ENCODE results near the gene GGTLC1. TPM values are rescaled to one million over a fixed set of nuclear protein-coding genes. Genes with fewer than 3 reads are reported as not detected.

GGTLC1 gene
- total RNA-seq, 4 donors from 2014 or later = not detected

DNA sequence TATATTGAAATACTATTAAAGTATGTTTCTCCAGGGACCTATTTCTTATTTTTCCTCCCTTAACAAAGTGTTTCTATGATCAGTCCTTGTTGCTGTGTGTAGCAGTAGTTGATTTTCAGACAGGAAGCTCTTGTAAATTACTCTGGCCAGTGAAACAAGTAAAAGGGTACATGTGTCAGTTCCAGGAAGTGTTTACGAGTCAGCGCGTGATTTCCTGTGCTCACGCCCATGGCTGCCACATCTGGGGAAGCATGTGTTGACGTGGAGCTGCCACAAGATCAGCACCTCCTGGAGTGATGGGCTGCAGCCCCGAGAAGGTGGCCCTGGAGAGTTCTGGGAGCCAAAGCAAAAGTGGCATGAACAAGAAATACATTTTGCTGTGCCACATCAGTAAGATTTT is 38.6 kb upstream of the GGTLC1 start:
- WGBS, 2 donors (ENCODE audit: low coverage in 1 of 2) = 17 to 39% methylated on average over 4 to 6 of the region's 6 CpGs
- peak overlapping the region in 3 of 4 donors; percentile 0 to 37 (median 5) for H3K27ac ChIP-seq
- no peaks in the 10 kb centered on the region for H3K4me1 ChIP-seq
- no peak for TF ChIP-seq POLR2A (IDR thresholded peaks at IDR 0.05)
- no peak for TF ChIP-seq POLR2AphosphoS5 (IDR thresholded peaks at IDR 0.05)
- TF ChIP-seq, protein P1, sequence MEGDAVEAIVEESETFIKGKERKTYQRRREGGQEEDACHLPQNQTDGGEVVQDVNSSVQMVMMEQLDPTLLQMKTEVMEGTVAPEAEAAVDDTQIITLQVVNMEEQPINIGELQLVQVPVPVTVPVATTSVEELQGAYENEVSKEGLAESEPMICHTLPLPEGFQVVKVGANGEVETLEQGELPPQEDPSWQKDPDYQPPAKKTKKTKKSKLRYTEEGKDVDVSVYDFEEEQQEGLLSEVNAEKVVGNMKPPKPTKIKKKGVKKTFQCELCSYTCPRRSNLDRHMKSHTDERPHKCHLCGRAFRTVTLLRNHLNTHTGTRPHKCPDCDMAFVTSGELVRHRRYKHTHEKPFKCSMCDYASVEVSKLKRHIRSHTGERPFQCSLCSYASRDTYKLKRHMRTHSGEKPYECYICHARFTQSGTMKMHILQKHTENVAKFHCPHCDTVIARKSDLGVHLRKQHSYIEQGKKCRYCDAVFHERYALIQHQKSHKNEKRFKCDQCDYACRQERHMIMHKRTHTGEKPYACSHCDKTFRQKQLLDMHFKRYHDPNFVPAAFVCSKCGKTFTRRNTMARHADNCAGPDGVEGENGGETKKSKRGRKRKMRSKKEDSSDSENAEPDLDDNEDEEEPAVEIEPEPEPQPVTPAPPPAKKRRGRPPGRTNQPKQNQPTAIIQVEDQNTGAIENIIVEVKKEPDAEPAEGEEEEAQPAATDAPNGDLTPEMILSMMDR (IDR thresholded peaks at IDR 0.05) = no peak
- TF ChIP-seq EP300 (IDR thresholded peaks at IDR 0.05) = no peak
- peak; percentile 80 for ATAC-seq
- no peaks in the 10 kb centered on the region for H3K36me3 ChIP-seq
- no peaks in the 10 kb centered on the region for H3K9me3 ChIP-seq
- no peaks in the 10 kb centered on the region for H3K27me3 ChIP-seq
- no peak overlapping the region for H3K4me3 ChIP-seq

DNA sequence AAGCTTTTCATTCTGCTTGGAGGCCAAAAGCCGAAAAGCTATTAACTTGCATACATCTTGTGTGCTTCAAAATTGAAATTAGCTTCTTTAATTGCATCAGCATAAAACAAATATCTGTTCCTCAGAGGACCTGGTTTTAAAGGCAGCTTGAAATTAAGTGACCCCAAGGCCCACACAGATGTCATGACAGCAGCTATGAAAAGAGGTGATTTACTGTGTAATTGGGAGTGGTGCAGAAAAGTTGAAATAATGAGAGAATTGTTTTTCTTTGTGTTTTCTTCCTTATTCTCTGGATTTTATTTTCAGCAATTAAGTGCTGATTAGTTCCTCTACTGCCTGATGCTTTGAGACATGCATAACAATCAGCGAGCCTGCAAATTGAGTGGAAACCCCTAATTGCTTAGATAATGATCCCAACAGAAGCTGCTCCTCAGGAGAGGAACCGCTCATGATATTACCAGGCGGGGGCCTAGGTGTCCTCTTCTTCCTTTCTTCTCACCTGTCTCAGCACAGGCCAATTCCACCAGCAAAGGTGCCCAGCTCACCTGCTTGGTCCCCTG is 34.1 kb upstream of the GGTLC1 start:
- Histone ChIP-seq H3K36me3 (no peaks in the 10 kb centered on the region), H3K4me3 (no peak overlapping the region), H3K27ac (no peak overlapping the region), H3K4me1 (no peaks in the 10 kb centered on the region), H3K27me3 (peaks cover 18% of the 10 kb centered on the region), H3K9me3 (no peaks in the 10 kb centered on the region)
- no peak for TF ChIP-seq POLR2A (IDR thresholded peaks at IDR 0.05)
- TF ChIP-seq, protein P1 (IDR thresholded peaks at IDR 0.05) = no peak
- no peak for TF ChIP-seq POLR2AphosphoS5 (IDR thresholded peaks at IDR 0.05)
- TF ChIP-seq EP300 (IDR thresholded peaks at IDR 0.05) = no peak
- 83 to 90% methylated on average over 2 to 4 of the region's 4 CpGs for WGBS, 2 donors (ENCODE audit: low coverage in 1 of 2)
- ATAC-seq = no peak

DNA sequence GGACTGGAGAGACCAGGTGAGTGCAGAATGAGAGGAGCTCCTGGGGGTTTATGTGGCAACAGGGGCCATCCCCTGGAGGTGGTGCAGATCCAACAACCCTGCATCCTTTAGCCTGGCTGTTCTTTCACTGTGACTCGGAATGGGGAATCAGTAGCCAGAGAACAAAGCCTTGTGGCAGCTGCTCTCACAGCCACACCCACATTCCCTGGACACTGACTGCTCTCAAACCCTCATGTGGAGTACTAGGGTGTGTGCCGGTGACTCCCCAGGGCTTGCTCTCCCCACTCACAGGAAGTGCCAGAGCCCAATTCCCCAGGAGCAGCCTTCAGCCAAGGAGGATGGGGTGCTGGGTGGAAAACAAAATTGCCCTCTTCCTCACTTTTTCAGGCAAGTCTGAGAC is 30.2 kb upstream of the GGTLC1 start:
- 75% methylated on average over 2 of the region's 2 CpGs; no CpG with 5 or more reads in 1 of the 2 donors for WGBS, 2 donors (ENCODE audit: low coverage in 1 of 2)
- Histone ChIP-seq H3K36me3 (no peaks in the 10 kb centered on the region), H3K4me1 (no peaks in the 10 kb centered on the region), H3K27me3 (peaks cover 19% of the 10 kb centered on the region), H3K9me3 (no peaks in the 10 kb centered on the region), H3K4me3 (no peak overlapping the region), H3K27ac (no peak overlapping the region)
- TF ChIP-seq, protein P1 (IDR thresholded peaks at IDR 0.05) = no peak
- TF ChIP-seq POLR2A (IDR thresholded peaks at IDR 0.05) = no peak
- no peak for TF ChIP-seq POLR2AphosphoS5 (IDR thresholded peaks at IDR 0.05)
- no peak for TF ChIP-seq EP300 (IDR thresholded peaks at IDR 0.05)
- no peak for ATAC-seq

DNA sequence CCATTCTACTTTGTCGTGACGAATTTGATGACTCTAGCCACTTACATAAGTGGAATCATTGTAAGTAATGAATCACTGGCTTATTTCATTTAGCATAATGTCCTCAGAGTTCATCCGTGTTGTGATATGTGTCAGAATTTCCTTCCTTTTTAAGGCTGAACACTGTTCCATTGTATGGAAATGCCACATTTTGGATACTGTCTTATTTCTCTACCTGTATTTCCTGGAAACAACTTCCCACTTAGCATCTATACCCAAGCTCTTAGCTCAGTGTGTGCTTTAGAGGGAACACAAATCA is 28.8 kb upstream of the GGTLC1 start:
- TF ChIP-seq, protein P1 (IDR thresholded peaks at IDR 0.05) = no peak
- TF ChIP-seq EP300 (IDR thresholded peaks at IDR 0.05) (no peak), POLR2AphosphoS5 (IDR thresholded peaks at IDR 0.05) (no peak), POLR2A (IDR thresholded peaks at IDR 0.05) (no peak)

DNA sequence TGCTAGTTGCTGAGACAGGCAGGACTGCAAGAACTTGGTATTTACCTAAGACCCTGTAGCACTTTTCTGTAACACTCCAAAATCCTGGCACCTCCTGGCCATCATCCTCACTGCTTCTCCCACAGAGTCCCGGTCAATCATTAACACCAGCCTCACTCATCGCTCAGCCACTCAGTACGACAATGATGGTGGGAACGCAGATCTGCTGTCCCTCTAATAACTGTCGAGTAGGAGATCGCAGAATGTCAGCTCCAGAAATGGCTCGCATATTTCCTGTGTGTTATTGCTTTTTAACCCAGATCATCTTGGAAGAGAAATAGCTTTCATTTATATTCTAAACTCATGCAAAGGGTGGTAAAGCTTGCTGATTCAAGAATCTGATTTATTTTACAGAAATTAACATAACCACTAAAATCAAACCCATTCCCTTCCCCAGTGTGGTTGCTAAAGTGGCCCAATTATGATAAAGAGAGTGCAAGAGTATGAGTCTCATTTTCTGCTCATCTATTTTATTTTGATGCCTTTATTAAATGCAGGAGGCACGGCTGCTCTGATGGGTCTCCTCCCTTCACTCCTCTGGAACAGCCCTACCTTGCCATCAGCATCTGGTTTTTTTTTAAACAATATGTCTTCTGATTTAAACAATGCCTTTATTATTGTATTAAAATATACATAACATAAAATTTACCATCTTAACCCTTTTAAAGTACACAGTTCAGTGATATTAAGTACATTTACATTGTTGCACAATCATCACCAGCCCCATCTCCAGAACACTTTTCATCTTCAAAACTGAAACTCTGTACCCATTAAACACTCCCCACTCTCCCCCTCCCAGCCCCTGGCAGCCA is 28.3 kb upstream of the GGTLC1 start:
- ATAC-seq = no peak
- Histone ChIP-seq H3K36me3 (no peaks in the 10 kb centered on the region), H3K4me1 (no peaks in the 10 kb centered on the region), H3K27me3 (peaks cover 22% of the 10 kb centered on the region), H3K4me3 (no peak overlapping the region), H3K9me3 (no peaks in the 10 kb centered on the region), H3K27ac (no peak overlapping the region)
- TF ChIP-seq POLR2AphosphoS5 (IDR thresholded peaks at IDR 0.05) (no peak), POLR2A (IDR thresholded peaks at IDR 0.05) (no peak)
- WGBS, 2 donors (ENCODE audit: low coverage in 1 of 2) = 42 to 48% methylated on average over 6 to 8 of the region's 8 CpGs

More for the DNA sequence above, 28.8 kb upstream of the GGTLC1 start:
- no peak overlapping the region for H3K27ac ChIP-seq
- no peaks in the 10 kb centered on the region for H3K36me3 ChIP-seq
- no peak overlapping the region for H3K4me3 ChIP-seq
- no peak for ATAC-seq
- peaks cover 19% of the 10 kb centered on the region for H3K27me3 ChIP-seq
- H3K4me1 ChIP-seq = no peaks in the 10 kb centered on the region
- WGBS, 2 donors (ENCODE audit: low coverage in 1 of 2) = 0 to 9% methylated on average over 3 of the region's 3 CpGs
- no peaks in the 10 kb centered on the region for H3K9me3 ChIP-seq
